ENCODE results near the gene KPTN.

Gene KPTN

DNA sequence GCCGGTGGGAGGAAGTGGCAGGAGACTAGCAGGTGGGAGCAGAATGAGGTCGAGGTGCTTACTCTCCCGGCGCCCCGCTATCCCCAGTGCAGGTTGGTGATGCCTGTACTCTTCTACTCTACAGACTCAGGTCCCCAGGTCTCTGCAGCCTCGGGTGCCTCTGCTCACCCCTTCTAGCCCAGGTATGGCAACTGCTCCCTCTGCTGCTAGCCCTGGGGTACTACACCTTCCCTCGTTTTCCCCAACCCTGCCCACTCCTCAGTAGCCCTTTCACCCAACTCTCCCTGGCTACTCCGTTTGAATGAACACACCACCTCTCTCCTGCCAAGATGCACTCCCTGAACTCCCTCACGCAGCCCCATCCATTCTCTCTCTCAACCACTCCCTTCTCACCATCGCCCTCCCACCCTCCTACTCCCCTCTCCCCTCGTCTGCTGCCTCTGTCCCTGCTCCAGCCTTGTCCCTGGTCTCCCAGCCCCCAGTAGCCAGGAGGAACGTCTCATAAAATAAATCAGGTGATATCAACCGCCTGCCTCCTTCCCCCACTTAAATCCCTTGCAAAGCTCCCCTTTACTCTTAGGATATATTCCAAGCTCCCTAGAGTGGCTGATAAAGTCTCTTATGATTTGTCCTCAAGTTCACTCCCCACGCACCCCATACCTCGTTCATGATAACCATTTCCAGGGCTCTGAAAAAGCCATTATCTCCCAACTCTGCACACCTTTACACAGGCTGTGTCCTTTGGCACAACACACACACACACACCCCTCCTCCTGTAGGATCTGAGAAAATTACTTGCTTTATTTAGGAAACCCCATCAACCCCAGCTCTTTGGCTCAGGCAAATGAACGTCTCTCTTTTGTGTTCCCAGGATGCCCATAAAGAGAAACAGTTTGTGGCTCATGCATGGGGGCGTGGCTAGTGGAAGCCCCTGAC, 56.5 kb downstream of the KPTN start:
- DNase-seq = peak; percentile 69
- in situ Hi-C loops (cut with HindIII; ENCODE audit: low pct_ligation_motif_present, low pct_unique_long_range_greater_than_20kb, low sequenced_read_pairs) = no loop called here

Data from ACHN (cell line).